Gastrocnemius medialis (tissue), 4 donors: ENCODE results near the gene LINGO3.

Experiments
- POLR2A ChIP-seq, 2 donors: fragments of 450-650 bp; IDR thresholded peaks; one replicate each; pipeline ENCODE4 v1.6.1; 2017; ENCODE audit warnings: antibody characterized with exemption in 2 of 2, mild to moderate bottlenecking in 2 of 2, moderate library complexity in 2 of 2
- TF ChIP-seq, protein P1 (sequence below), 5 experiments: fragments of 450-650 bp in 3 of 5; fragments of 200-600 bp in 2 of 5; sonication (generic) in 2 of 5; IDR thresholded peaks in 4 of 5; conservative IDR thresholded peaks in 1 of 5; 1 replicate in 4 of 5; 2 replicates in 1 of 5; pipeline ENCODE4 v1.5.1; 2016 to 2019; ENCODE audit warnings: antibody characterized with exemption in 5 of 5, mild to moderate bottlenecking in 3 of 5, moderate library complexity in 3 of 5

DNA sequence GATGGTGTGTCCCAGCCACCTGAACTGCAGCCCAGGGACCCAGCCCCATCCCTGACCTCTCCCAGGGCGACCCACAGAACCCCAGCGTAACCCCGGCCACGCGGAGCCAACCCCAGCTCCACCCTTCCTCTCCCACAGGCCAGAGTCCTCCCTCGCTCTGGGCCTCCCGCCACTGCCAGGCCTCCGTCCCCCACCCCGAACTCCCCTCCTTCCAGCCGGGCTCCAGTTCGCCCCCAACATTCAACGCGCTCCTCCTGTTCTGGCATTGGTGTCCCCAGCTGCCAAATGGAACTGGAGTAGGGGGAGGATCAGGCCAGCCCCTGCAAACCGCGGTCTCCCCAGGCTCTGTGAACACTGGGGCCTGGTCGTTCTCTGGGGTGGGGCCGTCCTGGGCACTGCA is 7.4 kb downstream of the LINGO3 start:
- TF ChIP-seq, protein P1, sequence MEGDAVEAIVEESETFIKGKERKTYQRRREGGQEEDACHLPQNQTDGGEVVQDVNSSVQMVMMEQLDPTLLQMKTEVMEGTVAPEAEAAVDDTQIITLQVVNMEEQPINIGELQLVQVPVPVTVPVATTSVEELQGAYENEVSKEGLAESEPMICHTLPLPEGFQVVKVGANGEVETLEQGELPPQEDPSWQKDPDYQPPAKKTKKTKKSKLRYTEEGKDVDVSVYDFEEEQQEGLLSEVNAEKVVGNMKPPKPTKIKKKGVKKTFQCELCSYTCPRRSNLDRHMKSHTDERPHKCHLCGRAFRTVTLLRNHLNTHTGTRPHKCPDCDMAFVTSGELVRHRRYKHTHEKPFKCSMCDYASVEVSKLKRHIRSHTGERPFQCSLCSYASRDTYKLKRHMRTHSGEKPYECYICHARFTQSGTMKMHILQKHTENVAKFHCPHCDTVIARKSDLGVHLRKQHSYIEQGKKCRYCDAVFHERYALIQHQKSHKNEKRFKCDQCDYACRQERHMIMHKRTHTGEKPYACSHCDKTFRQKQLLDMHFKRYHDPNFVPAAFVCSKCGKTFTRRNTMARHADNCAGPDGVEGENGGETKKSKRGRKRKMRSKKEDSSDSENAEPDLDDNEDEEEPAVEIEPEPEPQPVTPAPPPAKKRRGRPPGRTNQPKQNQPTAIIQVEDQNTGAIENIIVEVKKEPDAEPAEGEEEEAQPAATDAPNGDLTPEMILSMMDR (IDR thresholded peaks at IDR 0.05 in 4 of 5, conservative IDR thresholded peaks at IDR 0.05 in 1 of 5): no peak
- TF ChIP-seq POLR2A (IDR thresholded peaks at IDR 0.05): no peak
